Right lobe of liver (tissue), 6 donors: ENCODE results near the gene ARHGAP33. TPM values are rescaled to one million over a fixed set of nuclear protein-coding genes. Genes with fewer than 3 reads are reported as not detected.

Experiments used
- ATAC-seq, 4 donors: fragments of 200-7000 bp; cut with Tn5 transposase; one replicate each; pipeline ENCODE4 v1.9.1; 2020; ENCODE audit warnings: mild to moderate bottlenecking in 4 of 4, moderate library complexity in 4 of 4
- DNase-seq, 3 donors: peaks; one replicate each; pipeline ENCODE4 v3.0.0-alpha.2; 2020
- H3K27ac ChIP-seq, 3 donors: fragments of 200-600 bp; one replicate each; pipeline ENCODE4 v1.8.0; 2022
- H3K27me3 ChIP-seq, 2 donors: fragments of 200-600 bp; one replicate each; pipeline ENCODE4 v1.8.0; 2022
- H3K36me3 ChIP-seq, 4 donors: fragments of 200-600 bp; sonication (generic) in 1 of 4; one replicate each; pipeline versions ENCODE4 v1.5.1 to v1.8.0; 2017 to 2022; ENCODE audit warnings: control low read depth in 1 of 4
- H3K4me1 ChIP-seq, 4 donors: fragments of 200-600 bp; sonication (generic) in 1 of 4; one replicate each; pipeline versions ENCODE4 v1.5.1 to v1.8.0; 2017 to 2022; ENCODE audit warnings: control low read depth in 1 of 4
- H3K4me3 ChIP-seq, 3 donors: fragments of 200-600 bp; one replicate each; pipeline ENCODE4 v1.8.0; 2022
- H3K9me3 ChIP-seq, 4 donors: fragments of 200-600 bp; sonication (generic) in 1 of 4; one replicate each; pipeline versions ENCODE4 v1.5.1 to v1.8.0; 2017 to 2022; ENCODE audit warnings: control low read depth in 1 of 4
- CTCF ChIP-seq, 4 donors: fragments of 200-600 bp in 3 of 4; fragments of 450-650 bp in 1 of 4; IDR thresholded peaks; one replicate each; pipeline versions ENCODE4 v1.5.1 to v1.8.0; 2016 to 2022; ENCODE audit warnings: antibody characterized with exemption in 4 of 4, mild to moderate bottlenecking in 2 of 4
- POLR2A ChIP-seq: fragments of 450-650 bp; IDR thresholded peaks from one replicate; pipeline ENCODE4 v1.6.1; 2017; ENCODE audit warnings: antibody characterized with exemption, mild to moderate bottlenecking
- WGBS: methylation state at CpG from one replicate; pipeline ENCODE4 v1.1.6; 2018; ENCODE audit warnings: low coverage, low lambda C conversion rate; ENCODE audit not compliant: insufficient coverage; ENCODE audit errors: missing lambda C conversion rate; 5-methylcytosine and 5-hydroxymethylcytosine counted together
- intact Hi-C, 2 donors: fragments of 100-400 bp; cut with DNase I; formaldehyde crosslinking; loops; one replicate each; pipeline versions ENCODE4 v1.11.2 to v1.14.1; 2022
- total RNA-seq, 6 experiments: library from RNA; depleted of rRNA in 2 of 6; stranded (reverse); fragments of >200 nt in 2 of 6; fragmentation: NEBNext Ultra II Directional in 3 of 6; extraction: Animal tissue kit (Norgen Biotek cat#: 25700) in 3 of 6; gene quantifications; one replicate each; pipeline versions ENCODE4 v1.1.0 to v1.2.4, GENCODE V29; 2016 to 2023
- donor health status: DM: no; HTN: yes; CAD: no.
- donor health status: DM: no; HTN: no; CAD: no.
- donor health status: DM: no; HTN: no; CAD: no.
- donor health status: DM: no; HTN: yes; CAD: no.
- donor health status: DM: no; HTN: yes; CAD: no.

The ARHGAP33 gene
- total RNA-seq, 6 experiments from 2014 or later: 0.37 to 5.2 (median 3.1) TPM

- Histone ChIP-seq H3K4me1 (no peaks in the 10 kb centered on the region), H3K27ac (no peak overlapping the region), H3K9me3 (no peaks in the 10 kb centered on the region), H3K27me3 (no peaks in the 10 kb centered on the region), H3K36me3 (peaks cover 11 to 73% (median 32%) of the 10 kb centered on the region in 4 donors), H3K4me3 (no peak overlapping the region)
- ATAC-seq (no peak), DNase-seq (no peak)
- TF ChIP-seq POLR2A (no peak), CTCF (IDR thresholded peaks at IDR 0.05) (no peak)
- 100% methylated on average over 7 of the region's 21 CpGs for WGBS
- intact Hi-C loops: no loop called here
Measured at GRCh38 chr19:35731779-35732405, 43.5 kb upstream of the ARHGAP33 start.

GRCh38 chr19:35732540-35733179, 42.7 kb upstream of the ARHGAP33 start:
- DNase-seq: no peak
- ATAC-seq: no peak
- Histone ChIP-seq H3K27me3 (no peaks in the 10 kb centered on the region), H3K4me1 (no peaks in the 10 kb centered on the region), H3K36me3 (peaks cover 5 to 73% (median 25%) of the 10 kb centered on the region in 4 donors), H3K27ac (no peak overlapping the region), H3K4me3 (no peak overlapping the region), H3K9me3 (no peaks in the 10 kb centered on the region)
- TF ChIP-seq CTCF (IDR thresholded peaks at IDR 0.05) (no peak), POLR2A (no peak)
- intact Hi-C loops: no loop called here
- 70% methylated on average over 2 of the region's 25 CpGs for WGBS

GRCh38 chr19:35733180-35734125, 41.9 kb upstream of the ARHGAP33 start:
- Histone ChIP-seq H3K27ac (no peak overlapping the region), H3K4me3 (no peak overlapping the region), H3K4me1 (no peaks in the 10 kb centered on the region), H3K36me3 (peaks cover 0 to 73% (median 21%) of the 10 kb centered on the region in 4 donors), H3K27me3 (no peaks in the 10 kb centered on the region), H3K9me3 (no peaks in the 10 kb centered on the region)
- intact Hi-C loops: no loop called here
- ATAC-seq (no peak), DNase-seq (no peak)
- TF ChIP-seq CTCF (IDR thresholded peaks at IDR 0.05): no peak
- TF ChIP-seq POLR2A: no peak
- 81% methylated on average over 16 of the region's 35 CpGs for WGBS

GRCh38 chr19:35734273-35734672, 41.1 kb upstream of the ARHGAP33 start:
- no peak overlapping the region for H3K4me3 ChIP-seq
- H3K4me1 ChIP-seq: peaks cover 0 to 5% (median 0%) of the 10 kb centered on the region in 4 donors
- H3K27ac ChIP-seq: no peak overlapping the region
- WGBS: 93% methylated on average over 7 of the region's 8 CpGs
- TF ChIP-seq POLR2A: no peak
- no peak for TF ChIP-seq CTCF (IDR thresholded peaks at IDR 0.05)
- intact Hi-C loops: no loop called here
- peaks cover 0 to 73% (median 17%) of the 10 kb centered on the region in 4 donors for H3K36me3 ChIP-seq
- DNase-seq (no peak), ATAC-seq (no peak)
- no peaks in the 10 kb centered on the region for H3K9me3 ChIP-seq
- no peaks in the 10 kb centered on the region for H3K27me3 ChIP-seq
